ENCODE measurements around the gene RRM1.
"Not testable (repeated sequence)": the region's sequence is repeated elsewhere in the genome, so short reads cannot be mapped to it uniquely, and the experiment has no call there.

Gene RRM1

GRCh38 chr11:4146070-4146771, 51.6 kb downstream of the RRM1 start:
- no peak for DNase-seq

- DNase-seq = no peak
Observed at GRCh38 chr11:4146772-4147098, 52.1 kb downstream of the RRM1 start.

DNA sequence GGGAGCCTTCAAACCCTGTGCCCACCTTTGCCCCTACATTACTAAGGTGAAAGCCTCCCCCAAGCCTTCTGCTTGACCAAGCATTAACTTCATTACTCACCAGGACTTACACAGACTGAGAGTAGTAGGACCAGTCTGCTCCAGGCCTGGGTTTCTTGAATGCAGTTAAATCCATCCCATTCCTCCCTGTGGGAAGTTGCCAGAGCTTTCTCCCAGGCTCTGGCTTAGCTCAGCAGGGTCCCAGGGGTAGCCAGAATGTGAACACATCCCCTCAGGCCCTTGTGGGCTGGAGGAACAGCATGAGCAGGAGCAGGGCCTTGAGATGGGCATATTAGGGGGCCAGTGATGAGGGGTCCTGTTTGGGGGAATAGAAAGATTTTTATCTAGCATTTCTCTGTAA, 59.9 kb downstream of the RRM1 start:
- DNase-seq = no peak

DNA sequence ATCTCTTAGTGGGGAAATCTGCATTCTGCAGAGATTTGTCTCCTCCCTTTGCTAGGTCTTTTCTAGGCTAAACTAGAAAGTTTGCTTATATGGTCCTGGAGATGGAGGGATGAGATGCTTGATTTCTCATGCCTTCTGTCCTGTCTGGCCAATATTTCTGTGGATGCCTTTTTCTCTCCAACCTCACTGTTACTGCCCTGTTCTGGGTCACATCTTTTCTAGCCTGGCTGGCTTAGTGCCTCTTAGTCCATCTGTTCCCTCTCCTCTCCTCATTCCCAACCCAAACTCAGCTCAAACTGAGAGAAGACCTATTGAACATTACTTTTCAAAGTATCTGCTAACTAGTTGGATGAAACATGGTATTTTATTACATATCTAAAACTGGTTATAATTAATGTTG, 62.0 kb downstream of the RRM1 start:
- no peak for DNase-seq

DNA sequence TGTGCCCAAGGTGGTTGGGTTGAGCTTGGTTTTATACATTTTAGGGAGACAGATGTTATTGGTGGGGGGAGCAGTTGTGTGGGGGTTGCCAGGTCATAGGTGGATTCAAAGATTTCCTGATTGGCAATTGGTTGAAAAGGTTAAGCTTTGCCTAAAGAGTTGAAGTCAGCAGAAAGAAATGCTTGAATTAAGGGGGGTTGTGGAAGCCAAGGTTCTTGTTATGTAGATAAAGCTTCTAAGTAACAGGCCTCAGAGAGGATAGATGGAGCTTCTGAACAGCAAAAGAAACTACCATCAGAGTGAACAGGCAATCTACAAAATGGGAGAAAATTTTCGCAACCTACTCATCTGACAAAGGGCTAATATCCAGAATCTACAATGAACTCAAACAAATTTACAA, 64.2 kb downstream of the RRM1 start:
- DNase-seq = not testable (repeated sequence)

DNA sequence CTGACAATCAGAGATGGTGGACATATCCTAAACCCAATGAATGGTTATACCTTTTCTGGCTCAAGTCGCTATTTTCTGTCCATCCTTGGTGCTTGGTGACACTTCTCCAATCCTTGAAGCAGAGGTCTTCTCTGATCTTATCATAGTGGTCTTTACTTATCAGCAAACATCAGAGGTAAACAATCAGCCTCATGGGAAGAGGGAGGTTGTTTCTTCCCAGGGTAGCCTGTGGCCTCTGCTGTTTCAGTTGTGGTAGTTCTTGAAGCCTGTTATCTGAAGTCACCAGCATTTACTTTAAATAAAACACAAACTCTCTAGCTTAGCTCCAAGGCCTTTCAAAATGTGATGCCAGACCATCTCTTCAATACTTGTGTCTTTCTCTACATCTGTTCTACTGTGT, 66.7 kb downstream of the RRM1 start:
- DNase-seq = no peak

DNA sequence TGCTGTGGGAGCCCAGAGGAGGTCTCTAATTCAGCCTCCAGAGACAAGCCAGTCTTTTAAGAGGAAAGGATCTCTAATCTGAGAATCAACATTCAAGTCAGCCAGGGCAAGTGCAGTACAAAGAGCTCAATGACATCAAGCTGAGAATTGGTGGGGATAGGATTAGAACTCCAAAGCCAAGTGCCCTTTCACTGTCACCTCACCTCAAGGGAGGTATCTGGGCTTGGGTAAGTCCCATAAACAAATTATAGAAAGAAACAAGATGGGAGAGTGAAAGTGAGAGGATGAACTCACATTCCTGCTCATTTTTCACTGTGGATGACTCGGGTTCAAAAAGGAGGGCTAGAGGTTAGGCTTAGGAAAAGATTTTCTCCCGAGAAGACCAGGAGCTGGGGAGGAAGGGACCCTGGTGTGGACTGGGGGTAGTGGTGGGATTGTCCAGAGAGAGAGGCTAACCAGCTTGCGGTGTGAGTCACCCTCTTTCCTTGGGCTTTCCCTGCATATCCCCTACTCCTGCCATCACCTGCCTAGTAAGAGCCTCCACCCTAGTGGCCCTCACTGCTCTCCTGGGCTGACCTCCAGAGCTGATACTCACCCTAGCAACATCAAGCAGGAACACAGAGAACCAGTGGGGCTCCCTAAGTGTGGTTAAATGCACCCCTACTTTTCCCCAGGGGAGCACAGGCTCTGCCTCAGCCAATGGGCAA, 70.4 kb downstream of the RRM1 start:
- DNase-seq = no peak

- no peak for DNase-seq
Observed at GRCh38 chr11:4167292-4167691, 72.7 kb downstream of the RRM1 start.

GRCh38 chr11:4167758-4168157, 73.2 kb downstream of the RRM1 start:
- DNase-seq = no peak

- not testable (repeated sequence) for DNase-seq
Observed at GRCh38 chr11:4175620-4176350, 81.2 kb downstream of the RRM1 start.

- DNase-seq = no peak
Observed at GRCh38 chr11:4178813-4179662, 84.4 kb downstream of the RRM1 start.

GRCh38 chr11:4180441-4181183, 86.0 kb downstream of the RRM1 start:
- DNase-seq = no peak

DNA sequence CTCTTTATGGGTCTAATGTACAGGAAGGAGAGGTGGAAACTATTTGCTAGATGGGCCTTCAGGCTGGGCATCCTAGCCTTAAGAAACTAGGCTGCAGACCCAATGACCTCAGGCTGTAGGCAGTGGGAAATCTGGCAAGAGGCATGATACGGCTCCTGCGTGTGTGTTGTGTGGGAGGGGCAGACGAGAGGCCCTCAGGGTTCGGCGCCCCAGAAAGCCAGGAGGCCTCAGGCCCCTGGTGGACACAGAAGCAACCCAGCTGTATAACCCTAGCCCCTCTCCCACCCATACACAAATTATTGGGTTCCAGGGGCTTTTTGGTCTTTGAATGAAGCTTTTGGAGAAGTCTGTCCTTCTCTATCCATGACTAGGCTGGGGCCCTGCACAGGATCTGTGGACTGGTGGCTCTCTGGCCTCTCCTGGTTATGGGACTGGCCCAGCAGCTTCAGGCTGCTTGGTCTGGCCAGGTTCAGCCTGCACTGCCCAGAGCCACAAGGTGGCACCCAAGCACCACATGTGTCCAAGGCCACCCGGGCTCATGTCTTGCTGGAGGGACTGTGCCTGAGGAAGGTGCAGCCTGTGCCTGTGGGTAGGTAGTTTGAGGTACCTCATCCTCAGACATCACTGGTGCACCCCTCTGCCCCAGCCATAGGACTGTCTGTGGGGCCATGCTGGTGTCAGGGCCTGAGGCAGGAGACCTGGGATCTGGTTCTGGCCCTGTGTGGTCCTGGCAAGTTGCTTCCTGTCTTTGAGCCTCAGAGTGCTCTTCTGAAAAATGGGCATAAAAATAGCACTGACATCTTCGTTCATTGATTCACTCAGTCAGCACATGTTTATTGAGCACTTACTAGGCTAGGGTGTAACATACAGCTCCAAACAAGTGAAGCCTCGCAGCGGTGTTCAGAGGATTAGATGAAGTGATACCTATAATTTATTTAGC, 87.5 kb downstream of the RRM1 start:
- DNase-seq = no peak

DNA sequence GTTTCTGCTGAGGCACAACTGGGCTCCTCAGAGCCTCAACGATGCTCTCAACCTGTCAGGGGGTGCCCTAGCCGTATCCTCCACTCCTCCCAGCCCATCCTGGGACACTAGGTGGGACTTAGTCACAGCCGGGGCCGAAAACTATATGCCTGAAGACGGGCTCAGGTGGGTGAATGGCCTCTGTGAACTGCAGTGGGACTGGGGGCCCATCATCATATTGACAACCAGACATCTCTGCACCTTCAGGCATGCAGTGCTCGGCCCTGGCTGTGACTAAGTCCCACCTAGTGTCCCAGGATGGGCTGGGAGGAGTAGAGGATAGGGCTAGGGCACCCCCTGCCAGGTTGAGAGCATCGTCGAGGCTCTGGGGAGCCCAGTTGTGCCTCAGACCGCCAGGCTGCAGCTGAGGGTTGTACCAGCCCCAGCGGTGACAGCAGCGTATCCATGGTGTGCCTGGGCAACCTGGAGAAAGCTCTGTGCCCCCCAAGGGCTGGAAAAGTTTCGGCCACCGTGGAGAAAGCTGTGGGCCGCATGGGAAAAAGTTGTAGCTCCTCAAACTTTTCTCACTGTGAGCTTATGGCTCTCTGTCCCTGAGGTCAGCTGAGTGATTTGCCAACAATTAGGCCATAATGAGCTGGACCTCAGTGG, 88.9 kb downstream of the RRM1 start:
- DNase-seq = no peak

DNA sequence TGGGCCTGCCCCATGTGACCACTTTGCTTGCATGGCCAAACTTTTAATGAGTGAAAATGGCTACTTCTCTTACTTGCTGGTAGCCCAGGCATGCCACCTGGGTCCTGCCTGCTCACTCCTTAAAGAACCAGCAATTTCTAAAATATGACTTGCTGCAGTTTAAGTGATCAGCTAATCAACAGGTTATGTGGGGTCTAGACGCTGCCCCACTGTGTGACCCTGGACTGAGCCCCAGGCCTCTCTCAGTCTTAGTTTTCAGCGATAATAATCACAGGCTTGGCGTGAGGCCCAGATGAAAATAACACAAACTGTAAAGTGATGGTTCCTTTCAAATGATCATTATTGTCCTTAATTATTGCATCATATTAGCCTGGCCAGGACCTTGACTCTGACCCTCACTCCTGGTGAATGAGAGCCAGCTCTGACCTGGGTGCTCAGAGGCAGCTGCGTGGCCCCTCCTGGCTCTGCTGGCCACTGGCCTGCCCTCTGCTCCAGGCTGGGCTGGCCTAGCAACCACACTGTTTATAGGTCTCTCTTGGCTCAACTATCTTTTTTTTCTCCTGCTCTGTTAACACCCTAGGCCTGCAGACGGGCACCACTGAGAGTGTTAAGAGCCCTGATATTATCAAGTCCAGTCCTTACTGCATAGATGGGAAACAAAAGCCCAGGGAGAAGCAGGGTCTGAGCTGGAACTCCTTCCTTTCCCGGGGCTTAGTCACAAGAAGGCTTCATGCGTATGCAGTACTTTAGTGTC, 89.7 kb downstream of the RRM1 start:
- no peak for DNase-seq

DNA sequence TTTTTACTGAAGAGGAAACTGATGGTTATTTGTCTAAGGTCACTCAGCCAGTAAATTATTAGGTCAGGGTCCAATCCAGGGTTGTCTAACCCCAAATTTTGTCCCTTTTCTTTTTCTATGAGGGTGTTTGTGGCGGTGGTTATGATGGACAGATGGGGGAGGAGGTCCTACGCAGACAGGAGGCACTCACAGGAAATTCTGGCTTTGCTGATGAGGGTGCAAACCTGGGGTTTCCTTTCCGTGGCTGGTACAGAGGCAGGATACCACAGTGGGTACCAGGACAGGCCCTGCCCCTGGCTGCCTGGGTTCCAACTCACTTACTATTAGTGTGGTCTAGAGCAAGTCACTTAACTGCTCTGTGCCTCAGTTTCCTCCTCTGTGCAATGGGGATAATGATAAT, 91.0 kb downstream of the RRM1 start:
- no peak for DNase-seq

DNA sequence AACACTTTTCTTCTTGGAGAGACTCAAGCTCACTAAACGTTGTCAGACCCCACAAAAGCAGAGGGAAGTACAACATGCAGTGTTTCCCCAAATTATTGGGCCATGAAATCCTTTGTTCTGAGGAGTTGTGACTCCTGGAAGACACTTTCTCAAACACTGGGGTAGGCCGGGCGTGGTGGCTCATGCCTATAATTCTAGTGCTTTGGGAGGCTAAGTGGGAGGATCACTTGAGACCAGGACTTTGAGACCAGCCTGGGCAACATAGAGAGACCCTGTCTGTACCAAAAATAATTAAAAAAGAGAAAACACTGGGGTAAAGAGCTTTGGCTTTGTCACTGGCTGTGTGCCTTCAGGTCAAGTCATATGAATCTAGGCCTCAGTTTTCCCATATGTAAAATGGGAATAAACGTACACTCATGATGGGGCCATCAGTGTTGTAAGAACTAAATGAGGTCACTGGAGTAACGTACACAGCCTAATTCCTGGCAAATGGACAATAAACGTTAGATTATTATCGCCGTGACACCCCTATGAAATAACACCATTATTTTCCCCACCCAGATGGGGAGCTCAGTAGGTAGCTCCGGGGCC, 92.0 kb downstream of the RRM1 start:
- DNase-seq = no peak

DNA sequence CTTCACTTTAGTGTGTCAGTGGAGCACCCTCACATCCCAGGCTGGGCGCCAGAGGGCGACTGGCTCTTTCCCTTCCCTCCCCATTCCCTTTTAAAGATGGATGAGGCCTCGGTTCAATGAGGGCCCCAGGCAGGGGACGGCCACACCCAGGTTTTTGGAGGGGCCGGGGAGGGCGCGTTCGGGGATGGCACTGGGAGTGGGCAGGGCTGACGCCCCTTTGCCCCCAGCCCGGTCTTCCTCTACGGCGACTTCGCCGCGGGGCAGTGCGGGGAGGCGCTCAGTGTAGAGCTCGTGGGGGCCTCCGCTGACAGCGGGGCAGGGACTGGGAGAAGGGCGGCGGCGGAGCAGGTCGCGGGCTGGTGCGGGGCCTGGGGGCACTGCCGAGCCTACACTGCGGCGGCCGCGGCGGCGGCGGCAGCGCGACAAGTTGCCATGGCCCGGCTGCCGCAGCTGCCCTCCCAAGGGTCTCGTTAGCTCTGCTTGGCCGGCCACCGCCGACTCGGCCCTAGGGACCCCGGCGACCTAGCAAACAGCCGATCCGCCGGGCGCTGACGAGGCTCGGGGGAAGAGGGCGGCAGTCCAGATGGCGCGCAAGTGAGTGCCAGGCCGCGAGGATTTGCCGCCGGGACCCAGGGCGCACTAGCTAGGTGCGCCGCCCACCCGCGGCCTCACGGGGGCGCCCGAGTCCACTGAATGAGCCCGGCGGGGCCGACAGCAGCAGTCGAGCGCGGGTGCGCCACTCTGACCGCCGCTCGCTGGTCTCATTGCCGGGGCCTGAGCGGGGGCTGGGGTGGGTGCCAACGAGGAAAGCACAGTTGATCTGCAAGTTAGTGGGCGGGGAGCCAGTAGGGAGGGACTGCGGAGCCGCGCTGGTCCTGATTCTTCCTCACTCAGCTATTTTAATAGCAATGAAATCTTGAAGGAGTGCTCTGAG, 92.7 kb downstream of the RRM1 start:
- peak; percentile 74 for DNase-seq
